Loucy (cell line): ENCODE data around the gene RNF126.

Experiments
- H2AFZ ChIP-seq: fragments of 200-600 bp; sonication (generic); 2 replicates; pipeline ENCODE4 v1.6.0; 2016; ENCODE audit warnings: antibody characterized with exemption, mild to moderate bottlenecking, low read length, moderate library complexity
- H3F3A ChIP-seq: fragments of 200-600 bp; 2 replicates; pipeline ENCODE4 v1.6.0; 2016; ENCODE audit warnings: antibody characterized with exemption, low read depth, mild to moderate bottlenecking
- H3K27me3 ChIP-seq: fragments of 200-600 bp; sonication (generic); 2 replicates; pipeline ENCODE4 v1.6.1; 2014; ENCODE audit warnings: low read length, mild to moderate bottlenecking; ENCODE audit not compliant: insufficient read depth, poor library complexity, severe bottlenecking
- H3K36me3 ChIP-seq: fragments of 200-600 bp; sonication (generic); 2 replicates; pipeline ENCODE4 v1.6.1; 2016; ENCODE audit warnings: low read length; ENCODE audit not compliant: insufficient read depth
- H3K4me1 ChIP-seq: fragments of 200-600 bp; sonication (generic); 2 replicates; pipeline ENCODE4 v1.5.1; 2014; ENCODE audit warnings: low read length, mild to moderate bottlenecking; ENCODE audit not compliant: insufficient read depth, poor library complexity, severe bottlenecking
- H3K4me2 ChIP-seq: fragments of 200-600 bp; sonication (generic); 2 replicates; pipeline ENCODE4 v1.6.0; 2014; ENCODE audit warnings: antibody characterized with exemption, low read length, low read depth, mild to moderate bottlenecking; ENCODE audit not compliant: poor library complexity, severe bottlenecking
- H3K4me3 ChIP-seq: fragments of 200-600 bp; sonication (generic); 2 replicates; pipeline ENCODE4 v1.5.1; 2014; ENCODE audit warnings: low read length, mild to moderate bottlenecking, mixed read lengths; ENCODE audit not compliant: poor library complexity, severe bottlenecking
- H3K79me2 ChIP-seq: fragments of 200-600 bp; sonication (generic); 2 replicates; pipeline ENCODE4 v1.6.1; 2014; ENCODE audit warnings: low read length; ENCODE audit not compliant: insufficient read depth
- H3K9ac ChIP-seq: fragments of 200-600 bp; sonication (generic); 2 replicates; pipeline ENCODE4 v1.6.0; 2014; ENCODE audit warnings: mild to moderate bottlenecking, low read depth, low read length, moderate library complexity; ENCODE audit not compliant: poor library complexity, severe bottlenecking
- H3K9me2 ChIP-seq: fragments of 200-600 bp; sonication (generic); replicated peaks from 2 replicates; pipeline ENCODE4 v1.6.1; 2016; ENCODE audit warnings: low read depth, low read length, mixed read lengths
- H3K9me3 ChIP-seq: fragments of 200-600 bp; sonication (generic); 2 replicates; pipeline ENCODE4 v1.6.1; 2014; ENCODE audit warnings: mild to moderate bottlenecking, antibody characterized with exemption, low read length, low read depth; ENCODE audit not compliant: insufficient read depth
- H4K20me1 ChIP-seq: fragments of 200-600 bp; sonication (generic); 2 replicates; pipeline ENCODE4 v1.6.0; 2014; ENCODE audit warnings: antibody characterized with exemption, low read length, mild to moderate bottlenecking; ENCODE audit not compliant: insufficient read depth, poor library complexity, severe bottlenecking
- CTCF ChIP-seq: fragments of 200-600 bp; sonication (generic); conservative IDR thresholded peaks from 2 replicates; pipeline ENCODE4 v1.5.1; 2014; ENCODE audit warnings: mild to moderate bottlenecking, antibody characterized with exemption, low read length
- EZH2phosphoT487 ChIP-seq: fragments of 200-600 bp; IDR thresholded peaks from 2 replicates; pipeline ENCODE4 v1.6.1; 2018; ENCODE audit warnings: antibody characterized with exemption, mild to moderate bottlenecking, moderate library complexity, borderline replicate concordance

The RNF126 gene

DNA sequence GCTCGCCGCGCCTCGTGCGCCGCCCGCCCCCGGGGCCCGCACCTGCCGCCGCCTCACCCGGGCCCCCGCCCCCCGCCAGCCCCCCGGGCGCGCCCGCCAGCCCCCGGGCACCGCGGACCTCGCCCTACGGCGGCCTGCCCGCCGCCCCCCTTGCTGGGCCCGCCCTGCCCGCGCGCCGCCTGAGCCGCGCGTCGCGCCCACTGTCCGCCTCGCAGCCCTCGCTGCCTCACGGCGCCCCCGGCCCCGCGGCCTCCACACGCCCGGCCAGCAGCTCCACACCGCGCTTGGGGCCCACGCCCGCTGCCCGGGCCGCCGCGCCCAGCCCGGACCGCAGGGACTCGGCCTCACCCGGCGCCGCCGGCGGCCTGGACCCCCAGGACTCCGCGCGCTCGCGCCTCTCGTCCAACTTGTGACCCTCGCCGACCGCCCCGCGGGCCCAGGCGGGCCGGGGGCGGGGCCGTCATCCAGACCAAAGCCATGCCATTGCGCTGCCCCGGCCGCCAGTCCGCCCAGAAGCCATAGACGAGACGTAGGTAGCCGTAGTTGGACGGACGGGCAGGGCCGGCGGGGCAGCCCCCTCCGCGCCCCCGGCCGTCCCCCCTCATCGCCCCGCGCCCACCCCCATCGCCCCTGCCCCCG is 46.8 kb downstream of the RNF126 start:
- Histone ChIP-seq H3K9me2 (no peaks in the 10 kb centered on the region), H3K4me3 (no peak overlapping the region), H3K4me1 (no peaks in the 10 kb centered on the region), H3K36me3 (peaks cover 14% of the 10 kb centered on the region; the same call in 1 of the 2 replicates), H2AFZ (no peak overlapping the region), H3K79me2 (no peaks in the 10 kb centered on the region), H3K27me3 (no peaks in the 10 kb centered on the region), H3K9ac (no peak overlapping the region), H3F3A (no peaks in the 10 kb centered on the region), H3K9me3 (no peaks in the 10 kb centered on the region), H4K20me1 (no peaks in the 10 kb centered on the region), H3K4me2 (no peak overlapping the region)
- TF ChIP-seq CTCF (no peak), EZH2phosphoT487 (no peak)

GRCh38 chr19:615619-616018 is 47.4 kb downstream of the RNF126 start:
- TF ChIP-seq EZH2phosphoT487 (no peak), CTCF (no peak)
- Histone ChIP-seq H2AFZ (no peak overlapping the region), H3K9ac (no peak overlapping the region), H3F3A (no peaks in the 10 kb centered on the region), H3K4me1 (no peaks in the 10 kb centered on the region), H3K9me3 (no peaks in the 10 kb centered on the region), H3K4me2 (no peak overlapping the region), H4K20me1 (no peaks in the 10 kb centered on the region), H3K9me2 (no peaks in the 10 kb centered on the region), H3K27me3 (no peaks in the 10 kb centered on the region), H3K36me3 (peaks cover 14% of the 10 kb centered on the region; the same call in 1 of the 2 replicates), H3K79me2 (no peaks in the 10 kb centered on the region), H3K4me3 (no peak overlapping the region)

DNA sequence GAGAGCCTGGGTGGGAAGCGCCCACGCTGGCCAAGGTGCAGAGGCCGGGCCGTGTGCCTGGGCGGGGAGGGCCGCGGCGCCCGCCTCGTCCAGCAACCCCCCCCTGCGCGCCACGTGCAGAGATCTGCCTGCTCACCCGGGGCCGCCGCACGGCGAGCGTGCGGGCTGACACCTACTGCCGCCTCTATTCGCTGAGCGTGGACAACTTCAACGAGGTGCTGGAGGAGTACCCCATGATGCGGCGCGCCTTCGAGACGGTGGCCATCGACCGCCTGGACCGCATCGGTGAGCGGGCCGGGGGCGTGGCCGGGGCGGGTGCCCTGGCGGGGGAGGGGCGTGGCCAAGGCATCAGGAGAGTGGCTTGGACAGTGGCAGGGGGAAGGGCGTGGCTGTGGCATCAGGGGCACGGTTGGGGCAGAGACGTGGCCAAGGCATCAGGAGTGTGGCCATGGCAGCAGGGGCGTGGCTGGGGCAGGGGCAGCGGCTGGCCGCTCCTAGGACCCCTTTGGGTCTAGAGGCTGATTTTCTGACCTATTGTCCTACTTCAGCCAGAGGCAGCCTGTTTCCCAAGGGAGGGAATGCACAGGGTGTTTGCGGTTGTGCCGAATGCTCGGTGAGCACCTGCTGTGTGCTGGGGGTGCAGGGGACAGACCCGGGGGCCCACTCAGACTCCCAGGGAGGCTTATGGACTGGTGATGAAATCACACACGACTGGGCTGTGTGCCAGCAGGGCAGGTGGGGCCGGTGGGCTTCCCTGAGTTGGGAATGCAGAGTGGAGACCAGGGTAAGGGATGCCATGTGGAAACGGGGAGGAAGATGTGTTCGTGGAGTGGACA is 49.1 kb downstream of the RNF126 start:
- H4K20me1 ChIP-seq = no peaks in the 10 kb centered on the region
- H3K9me2 ChIP-seq = no peaks in the 10 kb centered on the region
- H3K4me2 ChIP-seq = no peak overlapping the region
- peaks cover 4% of the 10 kb centered on the region; the same call in 1 of the 2 replicates for H3K36me3 ChIP-seq
- H3K9me3 ChIP-seq = no peaks in the 10 kb centered on the region
- H3F3A ChIP-seq = no peaks in the 10 kb centered on the region
- TF ChIP-seq EZH2phosphoT487 (no peak), CTCF (no peak)
- H3K4me3 ChIP-seq = no peak overlapping the region
- no peak overlapping the region for H2AFZ ChIP-seq
- H3K9ac ChIP-seq = no peak overlapping the region
- no peaks in the 10 kb centered on the region for H3K27me3 ChIP-seq
- no peaks in the 10 kb centered on the region for H3K4me1 ChIP-seq
- no peaks in the 10 kb centered on the region for H3K79me2 ChIP-seq
